ENCODE measurements around the gene SLC5A2. TPM values are rescaled to one million over a fixed set of nuclear protein-coding genes. Genes with fewer than 3 reads are reported as not detected.
A peak's percentile ranks its signal among the peaks of the same experiment; 100 is the strongest.

SLC5A2 gene
- total RNA-seq, 1 experiment from 2014 or later, result 0.11 TPM

DNA sequence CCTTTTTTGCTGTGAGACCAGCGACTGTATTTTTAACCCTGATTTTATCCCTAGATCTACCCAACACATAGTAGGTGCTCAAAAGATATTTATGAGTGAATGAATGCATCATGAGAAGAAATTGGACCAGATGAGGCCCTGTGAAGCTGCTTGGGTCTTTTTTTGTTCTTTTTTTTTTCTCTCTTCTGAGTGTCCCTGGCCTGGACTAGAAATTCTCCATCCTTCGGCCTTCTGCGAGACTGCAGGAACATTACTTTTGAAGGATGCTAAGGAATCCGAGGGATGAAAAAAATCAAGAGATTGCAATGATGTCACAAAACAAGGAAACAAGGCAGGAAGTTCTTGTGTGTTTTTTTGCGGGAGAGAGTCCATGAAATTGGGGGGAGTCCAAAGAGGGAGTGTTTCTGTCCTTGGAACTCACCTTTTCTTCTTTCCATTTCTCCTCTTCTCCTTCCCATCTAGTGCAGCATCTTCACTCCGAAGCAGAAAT is 25.8 kb downstream of the SLC5A2 start:
- Histone ChIP-seq H3K9ac (ENCODE audit: low read length) (peak overlapping the region; percentile 99), H3K4me1 (ENCODE audit: insufficient read depth, low read length) (peaks cover 15% of the 10 kb centered on the region), H3K4me3 (ENCODE audit: low read length) (peak overlapping the region; percentile 98), H3K79me2 (ENCODE audit: low read length) (peaks cover 15% of the 10 kb centered on the region), H4K20me1 (ENCODE audit: low read length) (no peaks in the 10 kb centered on the region), H3K4me2 (ENCODE audit: low read length) (peak overlapping the region; percentile 89), H3K9me3 (ENCODE audit: low read length) (no peaks in the 10 kb centered on the region), H2AFZ (ENCODE audit: low read length) (peak overlapping the region; percentile 82), H3K27ac (ENCODE audit: low read length) (peak overlapping the region; percentile 39; the same call in 1 of the 2 replicates), H3K36me3 (ENCODE audit: low read depth, low read length) (no peaks in the 10 kb centered on the region), H3K27me3 (ENCODE audit: low read length) (no peaks in the 10 kb centered on the region), H3F3A (ENCODE audit: low read length, unreplicated experiment) (no peaks in the 10 kb centered on the region), H3K9me2 (replicated peaks; ENCODE audit: low read length) (no peaks in the 10 kb centered on the region)
- intact Hi-C loops (cut with micrococcal nuclease), result loop anchor here (5.0 kb wide), 1 partner anchor 194 kb away; no protein-coding TSS in a partner anchor
- POLR2A ChIA-PET (ENCODE audit: unreplicated experiment), result no interaction called here
- ATAC-seq (no peak), DNase-seq (no peak)
- TSS peak; percentile 80 for BruUV-seq (replicated peaks)
- CTCF ChIA-PET, result no interaction called here
- TF ChIP-seq CTCF (conservative IDR thresholded peaks at IDR 0.05; ENCODE audit: low read depth, low read length) (no peak), EZH2 (IDR thresholded peaks at IDR 0.05; ENCODE audit: low read length, unreplicated experiment) (no peak), EZH2phosphoT487 (IDR thresholded peaks at IDR 0.05; ENCODE audit: borderline replicate concordance, low read length) (no peak)

DNA sequence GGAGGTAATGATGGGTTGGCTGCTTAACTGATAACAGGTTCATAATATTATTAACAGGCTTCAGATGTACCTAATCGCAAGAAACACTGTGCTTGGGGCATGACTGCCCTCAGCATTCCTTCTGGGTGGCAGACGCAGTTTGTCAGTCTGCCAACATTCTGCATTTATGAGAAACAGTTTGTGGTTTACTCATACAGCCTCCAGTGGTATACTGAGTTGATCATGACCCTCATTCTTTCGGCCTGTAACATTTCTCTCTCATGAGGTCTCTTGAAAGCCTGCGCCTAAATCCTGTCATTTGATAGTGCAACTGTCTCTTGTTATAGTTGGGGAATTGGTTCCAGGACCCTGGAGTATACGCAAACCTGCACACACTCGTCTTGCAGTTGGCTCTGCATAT is 30.2 kb downstream of the SLC5A2 start:
- DNase-seq (peak; percentile 82), ATAC-seq (peak; percentile 42)
- peaks cover under 1% of the 10 kb centered on the region; the same call in 1 of the 2 replicates for H3K79me2 ChIP-seq (ENCODE audit: low read length)
- no peaks in the 10 kb centered on the region for H4K20me1 ChIP-seq (ENCODE audit: low read length)
- intact Hi-C loops (cut with micrococcal nuclease), result no loop called here
- H3K9ac ChIP-seq (ENCODE audit: low read length), result no peak overlapping the region
- H2AFZ ChIP-seq (ENCODE audit: low read length), result no peak overlapping the region
- TF ChIP-seq EZH2 (IDR thresholded peaks at IDR 0.05; ENCODE audit: low read length, unreplicated experiment), result no peak
- TF ChIP-seq EZH2phosphoT487 (IDR thresholded peaks at IDR 0.05; ENCODE audit: borderline replicate concordance, low read length), result no peak
- TF ChIP-seq CTCF (conservative IDR thresholded peaks at IDR 0.05; ENCODE audit: low read depth, low read length), result no peak
- CTCF ChIA-PET, result no interaction called here
- H3K27ac ChIP-seq (ENCODE audit: low read length), result no peak overlapping the region
- POLR2A ChIA-PET (ENCODE audit: unreplicated experiment), result no interaction called here
- no peaks in the 10 kb centered on the region for H3K9me3 ChIP-seq (ENCODE audit: low read length)
- no peaks in the 10 kb centered on the region for H3K9me2 ChIP-seq (replicated peaks; ENCODE audit: low read length)
- peaks cover 8% of the 10 kb centered on the region for H3K4me1 ChIP-seq (ENCODE audit: insufficient read depth, low read length)
- H3K27me3 ChIP-seq (ENCODE audit: low read length), result no peaks in the 10 kb centered on the region
- no TSS peak for BruUV-seq (replicated peaks)
- H3K36me3 ChIP-seq (ENCODE audit: low read depth, low read length), result no peaks in the 10 kb centered on the region
- H3K4me2 ChIP-seq (ENCODE audit: low read length), result no peak overlapping the region
- no peak overlapping the region for H3K4me3 ChIP-seq (ENCODE audit: low read length)
- no peaks in the 10 kb centered on the region for H3F3A ChIP-seq (ENCODE audit: low read length, unreplicated experiment)

GRCh38 chr16:31513884-31514283 is 31.0 kb downstream of the SLC5A2 start:
- no peak for ATAC-seq
- no peak overlapping the region for H3K4me2 ChIP-seq (ENCODE audit: low read length)
- H3K9ac ChIP-seq (ENCODE audit: low read length), result no peak overlapping the region
- no peak for TF ChIP-seq EZH2 (IDR thresholded peaks at IDR 0.05; ENCODE audit: low read length, unreplicated experiment)
- no peak for TF ChIP-seq EZH2phosphoT487 (IDR thresholded peaks at IDR 0.05; ENCODE audit: borderline replicate concordance, low read length)
- TF ChIP-seq CTCF (conservative IDR thresholded peaks at IDR 0.05; ENCODE audit: low read depth, low read length), result no peak
- no peaks in the 10 kb centered on the region for H3K36me3 ChIP-seq (ENCODE audit: low read depth, low read length)
- no peaks in the 10 kb centered on the region for H3K9me3 ChIP-seq (ENCODE audit: low read length)
- CTCF ChIA-PET, result no interaction called here
- no peak for DNase-seq
- H3K27ac ChIP-seq (ENCODE audit: low read length), result no peak overlapping the region
- H3K4me1 ChIP-seq (ENCODE audit: insufficient read depth, low read length), result peaks cover 4% of the 10 kb centered on the region
- POLR2A ChIA-PET (ENCODE audit: unreplicated experiment), result no interaction called here
- no peaks in the 10 kb centered on the region for H3K9me2 ChIP-seq (replicated peaks; ENCODE audit: low read length)
- H3K27me3 ChIP-seq (ENCODE audit: low read length), result no peaks in the 10 kb centered on the region
- no peak overlapping the region for H2AFZ ChIP-seq (ENCODE audit: low read length)
- intact Hi-C loops (cut with micrococcal nuclease), result no loop called here
- no peaks in the 10 kb centered on the region for H4K20me1 ChIP-seq (ENCODE audit: low read length)
- H3K79me2 ChIP-seq (ENCODE audit: low read length), result no peaks in the 10 kb centered on the region
- H3F3A ChIP-seq (ENCODE audit: low read length, unreplicated experiment), result no peaks in the 10 kb centered on the region
- H3K4me3 ChIP-seq (ENCODE audit: low read length), result no peak overlapping the region
- BruUV-seq (replicated peaks), result no TSS peak
